Measurements from ENCODE around the gene GREB1.
A peak's percentile ranks its signal among the peaks of the same experiment; 100 is the strongest.

Gene GREB1

GRCh38 chr2:11655495-11655894, 121.7 kb downstream of the GREB1 start:
- H2BK12ac ChIP-seq (ENCODE audit: low read length in 2 of 2) = no peak overlapping the region
- H4K91ac ChIP-seq (ENCODE audit: low read length) = no peak overlapping the region
- H3K79me1 ChIP-seq (replicated peaks; ENCODE audit: low read length, poor library complexity, severe bottlenecking) = no peaks in the 10 kb centered on the region
- H3K4me2 ChIP-seq (ENCODE audit: low read length, poor library complexity, severe bottlenecking) = no peak overlapping the region
- peaks cover 49 to 63% of the 10 kb centered on the region in 2 experiments for H3K27me3 ChIP-seq (ENCODE audit: control insufficient read depth in 1 of 2, insufficient read depth in 1 of 2, low read length in 2 of 2)
- no peak overlapping the region for H2BK5ac ChIP-seq (ENCODE audit: low read depth, low read length, poor library complexity, severe bottlenecking)
- no peak overlapping the region for H2BK15ac ChIP-seq (ENCODE audit: low read depth, poor library complexity, severe bottlenecking)
- no peak overlapping the region for H3K14ac ChIP-seq (ENCODE audit: low read length in 2 of 2)
- 57% methylated on average over 4 of the region's 4 CpGs for WGBS
- H2AFZ ChIP-seq (ENCODE audit: low read depth, low read length) = no peak overlapping the region
- H3K9ac ChIP-seq (ENCODE audit: low read length) = no peak overlapping the region
- DNase-seq = no peak
- H3K27ac ChIP-seq (ENCODE audit: low read length, poor library complexity, severe bottlenecking) = no peak overlapping the region
- H3K4me1 ChIP-seq (ENCODE audit: control insufficient read depth, insufficient read depth, low read depth, low read length) = no peaks in the 10 kb centered on the region
- peaks cover 6% of the 10 kb centered on the region for H3K9me3 ChIP-seq (ENCODE audit: control insufficient read depth, low read length)
- H2AK5ac ChIP-seq (ENCODE audit: low read length, severe bottlenecking) = no peak overlapping the region
- H3K18ac ChIP-seq (ENCODE audit: low read depth in 1 of 2, low read length in 2 of 2) = no peak overlapping the region
- H3K23ac ChIP-seq (ENCODE audit: low read length in 2 of 2) = no peak overlapping the region
- H3K4ac ChIP-seq (ENCODE audit: low read depth in 1 of 2, low read length in 2 of 2) = no peak overlapping the region
- no peaks in the 10 kb centered on the region for H3K36me3 ChIP-seq (ENCODE audit: control insufficient read depth in 1 of 2, insufficient read depth in 2 of 2, low read depth in 1 of 2, low read length in 2 of 2)
- no peak overlapping the region for H4K8ac ChIP-seq (ENCODE audit: low read length)
- no peak overlapping the region for H2BK120ac ChIP-seq (ENCODE audit: low read depth, low read length)
- H3K4me3 ChIP-seq (ENCODE audit: insufficient read depth in 1 of 2, low read depth in 1 of 2, low read length in 2 of 2) = no peak overlapping the region

GRCh38 chr2:11656252-11656651, 122.4 kb downstream of the GREB1 start:
- no peak overlapping the region for H4K8ac ChIP-seq (ENCODE audit: low read length)
- no peak overlapping the region for H3K23ac ChIP-seq (ENCODE audit: low read length in 2 of 2)
- H3K79me1 ChIP-seq (replicated peaks; ENCODE audit: low read length, poor library complexity, severe bottlenecking) = no peaks in the 10 kb centered on the region
- 77% methylated on average over 1 of the region's 1 CpG for WGBS
- H3K14ac ChIP-seq (ENCODE audit: low read length in 2 of 2) = no peak overlapping the region
- H3K4me1 ChIP-seq (ENCODE audit: control insufficient read depth, insufficient read depth, low read depth, low read length) = no peaks in the 10 kb centered on the region
- DNase-seq = no peak
- no peak overlapping the region for H4K91ac ChIP-seq (ENCODE audit: low read length)
- H3K36me3 ChIP-seq (ENCODE audit: control insufficient read depth in 1 of 2, insufficient read depth in 2 of 2, low read depth in 1 of 2, low read length in 2 of 2) = no peaks in the 10 kb centered on the region
- H3K4me3 ChIP-seq (ENCODE audit: insufficient read depth in 1 of 2, low read depth in 1 of 2, low read length in 2 of 2) = no peak overlapping the region
- no peak overlapping the region for H3K4me2 ChIP-seq (ENCODE audit: low read length, poor library complexity, severe bottlenecking)
- no peak overlapping the region for H3K9ac ChIP-seq (ENCODE audit: low read length)
- no peak overlapping the region for H2BK5ac ChIP-seq (ENCODE audit: low read depth, low read length, poor library complexity, severe bottlenecking)
- no peak overlapping the region for H2BK12ac ChIP-seq (ENCODE audit: low read length in 2 of 2)
- H2BK15ac ChIP-seq (ENCODE audit: low read depth, poor library complexity, severe bottlenecking) = no peak overlapping the region
- no peak overlapping the region for H2AK5ac ChIP-seq (ENCODE audit: low read length, severe bottlenecking)
- H3K18ac ChIP-seq (ENCODE audit: low read depth in 1 of 2, low read length in 2 of 2) = no peak overlapping the region
- no peak overlapping the region for H2BK120ac ChIP-seq (ENCODE audit: low read depth, low read length)
- peaks cover 6% of the 10 kb centered on the region for H3K9me3 ChIP-seq (ENCODE audit: control insufficient read depth, low read length)
- H3K27me3 ChIP-seq (ENCODE audit: control insufficient read depth in 1 of 2, insufficient read depth in 1 of 2, low read length in 2 of 2) = peaks cover 45 to 62% of the 10 kb centered on the region in 2 experiments
- H3K4ac ChIP-seq (ENCODE audit: low read depth in 1 of 2, low read length in 2 of 2) = no peak overlapping the region
- H2AFZ ChIP-seq (ENCODE audit: low read depth, low read length) = no peak overlapping the region
- no peak overlapping the region for H3K27ac ChIP-seq (ENCODE audit: low read length, poor library complexity, severe bottlenecking)

DNA sequence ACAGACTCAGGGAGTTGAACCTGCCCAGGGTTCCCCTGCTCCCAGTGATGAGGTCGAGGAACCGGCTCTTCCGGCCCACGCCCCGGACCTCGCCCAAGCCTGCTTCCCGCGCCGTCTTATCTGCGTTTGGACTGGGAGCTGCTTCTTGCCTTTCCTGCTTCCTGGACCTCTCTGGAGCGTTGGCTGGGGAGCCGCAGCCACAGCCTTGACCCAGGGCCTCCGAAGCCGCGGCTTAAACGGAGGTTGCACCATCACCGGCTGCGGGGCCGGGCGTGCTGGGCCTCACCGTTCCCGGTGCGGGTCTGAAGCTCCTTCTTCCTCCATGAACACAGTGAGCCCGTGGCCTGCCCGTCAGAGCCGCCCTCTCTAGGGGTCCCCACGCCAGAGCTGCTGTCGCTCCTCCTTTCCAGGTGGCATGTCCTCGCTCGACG, 122.8 kb downstream of the GREB1 start:
- no peak overlapping the region for H4K8ac ChIP-seq (ENCODE audit: low read length)
- H2BK120ac ChIP-seq (ENCODE audit: low read depth, low read length) = no peak overlapping the region
- H2BK12ac ChIP-seq (ENCODE audit: low read length in 2 of 2) = no peak overlapping the region
- H3K14ac ChIP-seq (ENCODE audit: low read length in 2 of 2) = no peak overlapping the region
- DNase-seq = no peak
- H3K9me3 ChIP-seq (ENCODE audit: control insufficient read depth, low read length) = peaks cover 9% of the 10 kb centered on the region
- H3K23ac ChIP-seq (ENCODE audit: low read length in 2 of 2) = no peak overlapping the region
- no peak overlapping the region for H3K4me2 ChIP-seq (ENCODE audit: low read length, poor library complexity, severe bottlenecking)
- no peaks in the 10 kb centered on the region for H3K79me1 ChIP-seq (replicated peaks; ENCODE audit: low read length, poor library complexity, severe bottlenecking)
- peaks cover 41 to 63% of the 10 kb centered on the region in 2 experiments for H3K27me3 ChIP-seq (ENCODE audit: control insufficient read depth in 1 of 2, insufficient read depth in 1 of 2, low read length in 2 of 2)
- H2BK15ac ChIP-seq (ENCODE audit: low read depth, poor library complexity, severe bottlenecking) = no peak overlapping the region
- H2BK5ac ChIP-seq (ENCODE audit: low read depth, low read length, poor library complexity, severe bottlenecking) = no peak overlapping the region
- no peak overlapping the region for H3K18ac ChIP-seq (ENCODE audit: low read depth in 1 of 2, low read length in 2 of 2)
- H3K4me3 ChIP-seq (ENCODE audit: insufficient read depth in 1 of 2, low read depth in 1 of 2, low read length in 2 of 2) = no peak overlapping the region
- no peaks in the 10 kb centered on the region for H3K4me1 ChIP-seq (ENCODE audit: control insufficient read depth, insufficient read depth, low read depth, low read length)
- H3K36me3 ChIP-seq (ENCODE audit: control insufficient read depth in 1 of 2, insufficient read depth in 2 of 2, low read depth in 1 of 2, low read length in 2 of 2) = no peaks in the 10 kb centered on the region
- no peak overlapping the region for H3K4ac ChIP-seq (ENCODE audit: low read depth in 1 of 2, low read length in 2 of 2)
- no peak overlapping the region for H2AK5ac ChIP-seq (ENCODE audit: low read length, severe bottlenecking)
- WGBS = 94% methylated on average over 31 of the region's 31 CpGs
- no peak overlapping the region for H2AFZ ChIP-seq (ENCODE audit: low read depth, low read length)
- H3K27ac ChIP-seq (ENCODE audit: low read length, poor library complexity, severe bottlenecking) = no peak overlapping the region
- H4K91ac ChIP-seq (ENCODE audit: low read length) = no peak overlapping the region
- no peak overlapping the region for H3K9ac ChIP-seq (ENCODE audit: low read length)

DNA sequence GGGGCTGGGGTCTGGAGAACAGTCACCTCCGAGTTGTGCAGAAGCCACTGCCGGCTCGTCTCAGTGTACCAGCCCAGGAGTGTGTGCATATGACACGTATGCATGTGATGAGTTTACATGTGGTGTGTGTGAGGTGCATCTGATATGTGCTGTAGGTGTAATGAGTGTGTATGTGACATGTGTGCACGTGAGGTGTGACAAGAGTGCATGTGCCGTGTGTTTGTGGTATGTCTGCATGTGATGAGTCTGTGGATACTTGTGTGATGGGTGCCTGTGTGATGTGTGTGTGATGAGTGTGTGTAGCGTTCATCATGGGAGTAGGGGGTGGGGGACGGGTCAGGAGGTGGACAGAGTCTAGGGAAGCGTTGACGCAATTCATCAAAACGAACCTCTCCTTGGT, 123.3 kb downstream of the GREB1 start:
- no peak overlapping the region for H2AFZ ChIP-seq (ENCODE audit: low read depth, low read length)
- 88% methylated on average over 10 of the region's 11 CpGs for WGBS
- H2BK15ac ChIP-seq (ENCODE audit: low read depth, poor library complexity, severe bottlenecking) = no peak overlapping the region

More for the DNA sequence above, 123.3 kb downstream of the GREB1 start:
- H2BK120ac ChIP-seq (ENCODE audit: low read depth, low read length) = no peak overlapping the region
- no peak overlapping the region for H4K91ac ChIP-seq (ENCODE audit: low read length)
- no peak overlapping the region for H3K27ac ChIP-seq (ENCODE audit: low read length, poor library complexity, severe bottlenecking)
- no peak overlapping the region for H3K23ac ChIP-seq (ENCODE audit: low read length in 2 of 2)
- H3K4me1 ChIP-seq (ENCODE audit: control insufficient read depth, insufficient read depth, low read depth, low read length) = no peaks in the 10 kb centered on the region
- no peak for DNase-seq
- peaks cover 41 to 60% of the 10 kb centered on the region in 2 experiments for H3K27me3 ChIP-seq (ENCODE audit: control insufficient read depth in 1 of 2, insufficient read depth in 1 of 2, low read length in 2 of 2)
- no peak overlapping the region for H4K8ac ChIP-seq (ENCODE audit: low read length)
- no peaks in the 10 kb centered on the region for H3K79me1 ChIP-seq (replicated peaks; ENCODE audit: low read length, poor library complexity, severe bottlenecking)
- H3K9me3 ChIP-seq (ENCODE audit: control insufficient read depth, low read length) = peaks cover 10% of the 10 kb centered on the region
- no peak overlapping the region for H3K4ac ChIP-seq (ENCODE audit: low read depth in 1 of 2, low read length in 2 of 2)
- no peak overlapping the region for H2BK5ac ChIP-seq (ENCODE audit: low read depth, low read length, poor library complexity, severe bottlenecking)
- H3K18ac ChIP-seq (ENCODE audit: low read depth in 1 of 2, low read length in 2 of 2) = no peak overlapping the region
- peak overlapping the region in 1 of 2 experiments; percentile 15 for H3K14ac ChIP-seq (ENCODE audit: low read length in 2 of 2)
- H3K36me3 ChIP-seq (ENCODE audit: control insufficient read depth in 1 of 2, insufficient read depth in 2 of 2, low read depth in 1 of 2, low read length in 2 of 2) = no peaks in the 10 kb centered on the region
- no peak overlapping the region for H3K4me3 ChIP-seq (ENCODE audit: insufficient read depth in 1 of 2, low read depth in 1 of 2, low read length in 2 of 2)
- no peak overlapping the region for H2AK5ac ChIP-seq (ENCODE audit: low read length, severe bottlenecking)
- H3K4me2 ChIP-seq (ENCODE audit: low read length, poor library complexity, severe bottlenecking) = no peak overlapping the region
- no peak overlapping the region for H3K9ac ChIP-seq (ENCODE audit: low read length)
- no peak overlapping the region for H2BK12ac ChIP-seq (ENCODE audit: low read length in 2 of 2)

All from mesenchymal stem cell (in vitro differentiated cells and primary cell).